Measurements from ENCODE around the gene DBP. TPM values are rescaled to one million over a fixed set of nuclear protein-coding genes. Genes with fewer than 3 reads are reported as not detected.

Gene DBP
- total and polyA plus RNA-seq, 2 of the 13 experiments (the other 11 are each of a cell fraction or from before 2014, with no cell fraction given) = 1.7 to 5.8 TPM

DNA sequence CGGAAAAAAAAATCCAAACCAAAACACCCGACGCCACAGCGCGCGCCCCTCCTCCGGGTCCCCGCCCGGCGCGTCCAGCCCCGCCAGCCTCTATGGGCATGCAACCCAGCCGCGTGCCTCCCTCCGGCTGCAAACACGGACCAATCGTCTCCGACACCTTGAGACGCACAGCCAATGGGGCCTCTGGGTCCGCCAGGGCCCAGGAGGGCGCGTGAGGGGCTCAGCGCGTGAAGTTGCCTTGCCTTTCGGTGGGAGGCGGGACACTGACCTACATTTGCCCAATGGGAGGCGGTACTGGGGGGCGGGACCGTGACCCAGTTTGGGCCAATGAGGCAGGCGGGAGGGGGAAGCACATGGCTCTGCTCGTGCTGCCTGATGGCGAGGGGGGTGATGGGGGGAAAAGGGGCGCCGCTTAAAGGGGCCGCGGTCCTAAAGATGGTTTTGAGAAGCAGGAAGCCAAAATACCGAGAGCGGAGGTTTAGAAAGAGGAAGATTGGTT is 319 bp upstream of the DBP start (continued):
- TF ChIP-seq, protein P1, sequence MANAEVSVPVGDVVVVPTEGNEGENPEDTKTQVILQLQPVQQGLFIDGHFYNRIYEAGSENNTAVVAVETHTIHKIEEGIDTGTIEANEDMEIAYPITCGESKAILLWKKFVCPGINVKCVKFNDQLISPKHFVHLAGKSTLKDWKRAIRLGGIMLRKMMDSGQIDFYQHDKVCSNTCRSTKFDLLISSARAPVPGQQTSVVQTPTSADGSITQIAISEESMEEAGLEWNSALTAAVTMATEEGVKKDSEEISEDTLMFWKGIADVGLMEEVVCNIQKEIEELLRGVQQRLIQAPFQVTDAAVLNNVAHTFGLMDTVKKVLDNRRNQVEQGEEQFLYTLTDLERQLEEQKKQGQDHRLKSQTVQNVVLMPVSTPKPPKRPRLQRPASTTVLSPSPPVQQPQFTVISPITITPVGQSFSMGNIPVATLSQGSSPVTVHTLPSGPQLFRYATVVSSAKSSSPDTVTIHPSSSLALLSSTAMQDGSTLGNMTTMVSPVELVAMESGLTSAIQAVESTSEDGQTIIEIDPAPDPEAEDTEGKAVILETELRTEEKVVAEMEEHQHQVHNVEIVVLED (CRISPR knock-in tag; IDR thresholded peaks at IDR 0.05; ENCODE audit: borderline replicate concordance) = peak; percentile 80
- TF ChIP-seq MAFK (conservative IDR thresholded peaks at IDR 0.05 in 1 of 2, IDR thresholded peaks at IDR 0.05 in 1 of 2; ENCODE audit: low read length in 2 of 2) (no peak), ZNF12 (CRISPR knock-in tag; IDR thresholded peaks at IDR 0.05) (no peak), ZNF780A (CRISPR knock-in tag; IDR thresholded peaks at IDR 0.05) (0 out of 2 replicates have a peak, but pooled peaks have one; percentile 62), MTF2 (CRISPR knock-in tag; IDR thresholded peaks at IDR 0.05; ENCODE audit: borderline replicate concordance) (no peak), PPARG (CRISPR knock-in tag; conservative IDR thresholded peaks at IDR 0.05) (peak; percentile 58; the same call in 1 of the 2 replicates), YY1 (IDR thresholded peaks at IDR 0.05; ENCODE audit: insufficient read depth, insufficient replicate concordance, low read depth, low read length) (peak; percentile 48), DNMT3B (CRISPR knock-in tag; conservative IDR thresholded peaks at IDR 0.05) (0 out of 2 replicates have a peak, but pooled peaks have one; percentile 47), ZNF20 (CRISPR knock-in tag; IDR thresholded peaks at IDR 0.05) (0 out of 2 replicates have a peak, but pooled peaks have one; percentile 84), SOX6 (IDR thresholded peaks at IDR 0.05) (no peak), SOX6 (CRISPR knock-in tag; IDR thresholded peaks at IDR 0.05) (peak; percentile 39; the same call in 1 of the 2 replicates), ZNF720 (CRISPR knock-in tag; IDR thresholded peaks at IDR 0.05) (no peak), TCF12 (IDR thresholded peaks at IDR 0.05) (no peak), TCF12 (CRISPR knock-in tag; IDR thresholded peaks at IDR 0.05) (0 out of 2 replicates have a peak, but pooled peaks have one; percentile 20), ZNF572 (CRISPR knock-in tag; IDR thresholded peaks at IDR 0.05) (no peak), SMARCC2 (IDR thresholded peaks at IDR 0.05) (no peak), ZFP36L1 (CRISPR knock-in tag; IDR thresholded peaks at IDR 0.05) (peak; percentile 92; the same call in 1 of the 2 replicates), ZNF660 (CRISPR knock-in tag; IDR thresholded peaks at IDR 0.05; ENCODE audit: borderline replicate concordance, low read depth) (no peak)
- TF ChIP-seq, protein P2, sequence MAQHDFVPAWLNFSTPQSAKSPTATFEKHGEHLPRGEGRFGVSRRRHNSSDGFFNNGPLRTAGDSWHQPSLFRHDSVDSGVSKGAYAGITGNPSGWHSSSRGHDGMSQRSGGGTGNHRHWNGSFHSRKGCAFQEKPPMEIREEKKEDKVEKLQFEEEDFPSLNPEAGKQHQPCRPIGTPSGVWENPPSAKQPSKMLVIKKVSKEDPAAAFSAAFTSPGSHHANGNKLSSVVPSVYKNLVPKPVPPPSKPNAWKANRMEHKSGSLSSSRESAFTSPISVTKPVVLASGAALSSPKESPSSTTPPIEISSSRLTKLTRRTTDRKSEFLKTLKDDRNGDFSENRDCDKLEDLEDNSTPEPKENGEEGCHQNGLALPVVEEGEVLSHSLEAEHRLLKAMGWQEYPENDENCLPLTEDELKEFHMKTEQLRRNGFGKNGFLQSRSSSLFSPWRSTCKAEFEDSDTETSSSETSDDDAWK (CRISPR knock-in tag; IDR thresholded peaks at IDR 0.05) = no peak
- TF ChIP-seq, protein P3, sequence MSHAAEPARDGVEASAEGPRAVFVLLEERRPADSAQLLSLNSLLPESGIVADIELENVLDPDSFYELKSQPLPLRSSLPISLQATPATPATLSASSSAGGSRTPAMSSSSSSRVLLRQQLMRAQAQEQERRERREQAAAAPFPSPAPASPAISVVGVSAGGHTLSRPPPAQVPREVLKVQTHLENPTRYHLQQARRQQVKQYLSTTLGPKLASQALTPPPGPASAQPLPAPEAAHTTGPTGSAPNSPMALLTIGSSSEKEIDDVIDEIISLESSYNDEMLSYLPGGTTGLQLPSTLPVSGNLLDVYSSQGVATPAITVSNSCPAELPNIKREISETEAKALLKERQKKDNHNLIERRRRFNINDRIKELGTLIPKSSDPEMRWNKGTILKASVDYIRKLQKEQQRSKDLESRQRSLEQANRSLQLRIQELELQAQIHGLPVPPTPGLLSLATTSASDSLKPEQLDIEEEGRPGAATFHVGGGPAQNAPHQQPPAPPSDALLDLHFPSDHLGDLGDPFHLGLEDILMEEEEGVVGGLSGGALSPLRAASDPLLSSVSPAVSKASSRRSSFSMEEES (CRISPR knock-in tag; IDR thresholded peaks at IDR 0.05) = peak; percentile 63; the same call in 1 of the 2 replicates
- TF ChIP-seq, protein P4, sequence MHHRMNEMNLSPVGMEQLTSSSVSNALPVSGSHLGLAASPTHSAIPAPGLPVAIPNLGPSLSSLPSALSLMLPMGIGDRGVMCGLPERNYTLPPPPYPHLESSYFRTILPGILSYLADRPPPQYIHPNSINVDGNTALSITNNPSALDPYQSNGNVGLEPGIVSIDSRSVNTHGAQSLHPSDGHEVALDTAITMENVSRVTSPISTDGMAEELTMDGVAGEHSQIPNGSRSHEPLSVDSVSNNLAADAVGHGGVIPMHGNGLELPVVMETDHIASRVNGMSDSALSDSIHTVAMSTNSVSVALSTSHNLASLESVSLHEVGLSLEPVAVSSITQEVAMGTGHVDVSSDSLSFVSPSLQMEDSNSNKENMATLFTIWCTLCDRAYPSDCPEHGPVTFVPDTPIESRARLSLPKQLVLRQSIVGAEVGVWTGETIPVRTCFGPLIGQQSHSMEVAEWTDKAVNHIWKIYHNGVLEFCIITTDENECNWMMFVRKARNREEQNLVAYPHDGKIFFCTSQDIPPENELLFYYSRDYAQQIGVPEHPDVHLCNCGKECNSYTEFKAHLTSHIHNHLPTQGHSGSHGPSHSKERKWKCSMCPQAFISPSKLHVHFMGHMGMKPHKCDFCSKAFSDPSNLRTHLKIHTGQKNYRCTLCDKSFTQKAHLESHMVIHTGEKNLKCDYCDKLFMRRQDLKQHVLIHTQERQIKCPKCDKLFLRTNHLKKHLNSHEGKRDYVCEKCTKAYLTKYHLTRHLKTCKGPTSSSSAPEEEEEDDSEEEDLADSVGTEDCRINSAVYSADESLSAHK (CRISPR knock-in tag; IDR thresholded peaks at IDR 0.05; ENCODE audit: borderline replicate concordance) = no peak
- TF ChIP-seq, protein P5, sequence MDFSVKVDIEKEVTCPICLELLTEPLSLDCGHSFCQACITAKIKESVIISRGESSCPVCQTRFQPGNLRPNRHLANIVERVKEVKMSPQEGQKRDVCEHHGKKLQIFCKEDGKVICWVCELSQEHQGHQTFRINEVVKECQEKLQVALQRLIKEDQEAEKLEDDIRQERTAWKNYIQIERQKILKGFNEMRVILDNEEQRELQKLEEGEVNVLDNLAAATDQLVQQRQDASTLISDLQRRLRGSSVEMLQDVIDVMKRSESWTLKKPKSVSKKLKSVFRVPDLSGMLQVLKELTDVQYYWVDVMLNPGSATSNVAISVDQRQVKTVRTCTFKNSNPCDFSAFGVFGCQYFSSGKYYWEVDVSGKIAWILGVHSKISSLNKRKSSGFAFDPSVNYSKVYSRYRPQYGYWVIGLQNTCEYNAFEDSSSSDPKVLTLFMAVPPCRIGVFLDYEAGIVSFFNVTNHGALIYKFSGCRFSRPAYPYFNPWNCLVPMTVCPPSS (IDR thresholded peaks at IDR 0.05) = no peak

All from HepG2 (cell line).